GM12891 (cell line): ENCODE measurements around the gene RPL35A.
"Not testable (repeated sequence)": the region's sequence is repeated elsewhere in the genome, so short reads cannot be mapped to it uniquely, and the experiment has no call there.

Source experiments
- POLR2A ChIP-seq: IDR thresholded peaks from 2 replicates; pipeline ENCODE4 v1.6.1; 2011; ENCODE audit warnings: low read depth, low read length, control low read depth
- POLR2AphosphoS5 ChIP-seq: IDR thresholded peaks from 2 replicates; pipeline ENCODE4 v1.6.1; 2011; ENCODE audit warnings: low read depth, low read length, control low read depth
- SPI1 ChIP-seq: IDR thresholded peaks from 2 replicates; pipeline ENCODE4 v1.6.1; 2011; ENCODE audit warnings: low read depth, low read length, control low read depth

- TF ChIP-seq POLR2AphosphoS5, POLR2A, SPI1: not testable (repeated sequence)
Measured at GRCh38 chr3:197958848-197959247, 8.9 kb downstream of the RPL35A start.
